HepG2 (cell line): Measurements from ENCODE around the gene SLC7A4. TPM values are rescaled to one million over a fixed set of nuclear protein-coding genes. Genes with fewer than 3 reads are reported as not detected.

Experiments
- ATAD3A ChIP-seq: sonication (generic); formaldehyde crosslinking; IDR thresholded peaks from 2 replicates; pipeline ENCODE4 v1.4.0; 2020; ENCODE audit warnings: missing genetic modification reagents
- BRCA1 ChIP-seq: sonication (generic); formaldehyde crosslinking; IDR thresholded peaks from 2 replicates; pipeline ENCODE4 v1.4.0; 2020; ENCODE audit warnings: missing genetic modification reagents
- ELF4 ChIP-seq: sonication (generic); formaldehyde crosslinking; IDR thresholded peaks from 2 replicates; pipeline ENCODE4 v1.5.0; 2020; ENCODE audit warnings: missing genetic modification reagents, mild to moderate bottlenecking, moderate library complexity, borderline replicate concordance
- ETV5 ChIP-seq: IDR thresholded peaks from 2 replicates; pipeline ENCODE4 v1.6.1; 2018; ENCODE audit warnings: missing biosample characterization, missing genetic modification reagents, inconsistent platforms, borderline replicate concordance
- HOXA7 ChIP-seq: sonication (generic); formaldehyde crosslinking; IDR thresholded peaks from 2 replicates; pipeline ENCODE4 v1.8.1; 2022; ENCODE audit warnings: mild to moderate bottlenecking, missing genetic modification reagents, moderate library complexity
- JDP2 ChIP-seq: sonication (generic); formaldehyde crosslinking; IDR thresholded peaks from 2 replicates; pipeline ENCODE4 v1.8.1; 2022; ENCODE audit warnings: missing genetic modification reagents, borderline replicate concordance
- KAT2B ChIP-seq: fragments of 150-350 bp; IDR thresholded peaks from 2 replicates; pipeline ENCODE4 v1.6.1; 2014; ENCODE audit warnings: low read depth, low read length, borderline replicate concordance
- KDM4B ChIP-seq: sonication (generic); formaldehyde crosslinking; IDR thresholded peaks from 2 replicates; pipeline ENCODE4 v1.4.0; 2020; ENCODE audit warnings: missing genetic modification reagents
- KLF9 ChIP-seq: IDR thresholded peaks from 2 replicates; pipeline ENCODE4 v1.6.1; 2016; ENCODE audit warnings: low read depth
- KMT2B ChIP-seq: IDR thresholded peaks from 2 replicates; pipeline ENCODE4 v1.6.1; 2016; ENCODE audit warnings: missing genetic modification reagents, missing compliant biosample characterization
- NFKBIZ ChIP-seq: IDR thresholded peaks from 2 replicates; pipeline ENCODE4 v1.6.1; 2018; ENCODE audit warnings: missing genetic modification reagents, missing compliant biosample characterization
- NPAS2 ChIP-seq: sonication (generic); formaldehyde crosslinking; IDR thresholded peaks from 2 replicates; pipeline ENCODE4 v1.8.0; 2022; ENCODE audit warnings: mild to moderate bottlenecking, missing genetic modification reagents, borderline replicate concordance
- SOX5 ChIP-seq: IDR thresholded peaks from 2 replicates; pipeline ENCODE4 v1.6.1; 2016; ENCODE audit warnings: borderline replicate concordance
- ZFY ChIP-seq: sonication (generic); formaldehyde crosslinking; IDR thresholded peaks from 2 replicates; pipeline ENCODE4 v1.4.0; 2020; ENCODE audit warnings: missing genetic modification reagents
- ZNF446 ChIP-seq: sonication (generic); formaldehyde crosslinking; IDR thresholded peaks from 2 replicates; pipeline ENCODE4 v1.5.0; 2020; ENCODE audit warnings: mild to moderate bottlenecking, missing genetic modification reagents
- ZNF484 ChIP-seq: sonication (generic); formaldehyde crosslinking; IDR thresholded peaks from 2 replicates; pipeline ENCODE4 v1.5.1; 2020; ENCODE audit warnings: mild to moderate bottlenecking, low read depth, missing genetic modification reagents, borderline replicate concordance
- ZNF558 ChIP-seq: sonication (generic); formaldehyde crosslinking; IDR thresholded peaks from 2 replicates; pipeline ENCODE4 v1.9.0; 2022; ENCODE audit warnings: mild to moderate bottlenecking, missing genetic modification reagents, borderline replicate concordance
- ZNF766 ChIP-seq: sonication (generic); formaldehyde crosslinking; IDR thresholded peaks from 2 replicates; pipeline ENCODE4 v1.5.0; 2020; ENCODE audit warnings: missing genetic modification reagents, borderline replicate concordance
- ZNF781 ChIP-seq: sonication (generic); formaldehyde crosslinking; IDR thresholded peaks from 2 replicates; pipeline ENCODE4 v1.5.1; 2020; ENCODE audit warnings: borderline replicate concordance, mild to moderate bottlenecking, missing genetic modification reagents; ENCODE audit errors: not compliant biosample characterization
- polyA plus RNA-seq, 8 experiments: library from polyadenylated mRNA; depleted of rRNA in 3 of 8; stranded (reverse) in 7 of 8; unstranded in 1 of 8; fragments of >200 nt; fragmentation: Illumina TruSeq in 4 of 8; extraction: Trizol in 4 of 8; gene quantifications; 2 replicates each; pipeline versions ENCODE4 v1.2.1 to v1.2.3, GENCODE V29; 2011 to 2016; ENCODE audit warnings: low read depth in 4 of 8, missing spikeins in 1 of 8, mixed read lengths in 1 of 8; ENCODE audit not compliant: insufficient read depth in 1 of 8
- total RNA-seq, 5 experiments: library from RNA; depleted of rRNA; stranded (reverse); fragments of >200 nt; fragmentation: Illumina TruSeq; extraction: Trizol; gene quantifications; 2 replicates each; pipeline ENCODE4 v1.2.3, GENCODE V29; 2016; ENCODE audit warnings: low read depth in 1 of 5
- TF ChIP-seq, protein P1 (sequence below): sonication (generic); formaldehyde crosslinking; IDR thresholded peaks from 2 replicates; pipeline ENCODE4 v1.4.0; 2020; ENCODE audit warnings: missing genetic modification reagents
- TF ChIP-seq, protein P2 (sequence below): sonication (generic); formaldehyde crosslinking; IDR thresholded peaks from 2 replicates; pipeline ENCODE4 v1.4.0; 2020; ENCODE audit warnings: missing genetic modification reagents
- TF ChIP-seq, protein P3 (sequence below): IDR thresholded peaks from 2 replicates; pipeline ENCODE4 v1.6.1; 2016; ENCODE audit warnings: low read depth, control low read depth

Gene SLC7A4
- total and polyA plus RNA-seq, 2 of the 13 experiments (the other 11 are each of a cell fraction or from before 2014, with no cell fraction given), result not detected

DNA sequence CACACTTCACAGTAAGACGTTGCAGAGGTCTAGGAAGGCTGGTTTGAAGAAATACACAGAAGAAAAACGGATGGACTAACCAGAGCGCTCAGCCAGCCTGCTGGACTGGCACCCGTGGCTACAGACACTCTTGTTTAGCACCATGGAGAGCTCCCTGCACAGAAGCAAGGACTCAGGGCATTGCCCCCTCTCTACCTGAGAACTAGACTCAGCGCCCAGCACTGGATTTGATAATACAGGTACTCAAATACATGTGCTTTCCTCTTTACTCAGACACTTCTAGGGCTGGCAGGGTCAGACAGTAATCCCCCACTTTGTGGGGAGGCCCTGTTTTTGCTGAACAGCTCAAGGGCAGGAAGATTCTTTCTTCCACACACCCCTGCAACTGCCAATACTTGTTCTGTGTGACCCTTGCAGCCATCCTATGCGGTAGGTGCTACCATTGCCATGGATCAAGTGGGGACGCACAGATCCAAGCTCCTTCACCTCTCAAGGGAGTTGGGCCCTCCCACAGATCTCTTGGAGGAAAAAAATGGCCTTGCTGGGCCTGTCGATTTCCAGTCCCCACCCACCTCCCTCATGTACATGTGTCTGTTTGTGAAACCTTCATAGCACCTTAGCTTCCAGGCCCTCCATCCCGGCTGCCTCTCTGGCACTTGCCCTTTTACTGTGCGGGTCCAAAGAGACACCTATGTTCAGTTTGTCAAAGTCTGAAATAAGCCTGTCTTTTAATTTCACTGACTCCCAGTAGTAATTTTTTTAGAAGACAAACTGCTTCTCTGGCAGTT is 22.5 kb downstream of the SLC7A4 start (continued):
- TF ChIP-seq NFKBIZ (CRISPR knock-in tag) (peak; percentile 76; the same call in 1 of the 2 replicates), ETV5 (peak; percentile 50; the same call in 1 of the 2 replicates), HOXA7 (CRISPR knock-in tag) (no peak), KLF9 (peak; percentile 82; the same call in 1 of the 2 replicates), ZFY (CRISPR knock-in tag) (peak; percentile 35; the same call in 1 of the 2 replicates), SOX5 (CRISPR knock-in tag) (peak; percentile 56), ZNF781 (CRISPR knock-in tag) (peak; percentile 53), ELF4 (CRISPR knock-in tag) (no peak), BRCA1 (CRISPR knock-in tag) (peak; percentile 91), ZNF766 (peak; percentile 74; the same call in 1 of the 2 replicates), NPAS2 (CRISPR knock-in tag) (0 out of 2 replicates have a peak, but pooled peaks have one; percentile 28), JDP2 (CRISPR knock-in tag) (no peak), ZNF484 (CRISPR knock-in tag) (no peak), KDM4B (CRISPR knock-in tag) (peak; percentile 90), ZNF446 (CRISPR knock-in tag) (0 out of 2 replicates have a peak, but pooled peaks have one; percentile 62), KMT2B (CRISPR knock-in tag) (peak; percentile 62), ATAD3A (CRISPR knock-in tag) (0 out of 2 replicates have a peak, but pooled peaks have one; percentile 71), ZNF558 (CRISPR knock-in tag) (peak; percentile 42; the same call in 1 of the 2 replicates), KAT2B (no peak)
- TF ChIP-seq, protein P1, sequence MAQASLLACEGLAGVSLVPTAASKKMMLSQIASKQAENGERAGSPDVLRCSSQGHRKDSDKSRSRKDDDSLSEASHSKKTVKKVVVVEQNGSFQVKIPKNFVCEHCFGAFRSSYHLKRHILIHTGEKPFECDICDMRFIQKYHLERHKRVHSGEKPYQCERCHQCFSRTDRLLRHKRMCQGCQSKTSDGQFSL (CRISPR knock-in tag), result no peak
- TF ChIP-seq, protein P2, sequence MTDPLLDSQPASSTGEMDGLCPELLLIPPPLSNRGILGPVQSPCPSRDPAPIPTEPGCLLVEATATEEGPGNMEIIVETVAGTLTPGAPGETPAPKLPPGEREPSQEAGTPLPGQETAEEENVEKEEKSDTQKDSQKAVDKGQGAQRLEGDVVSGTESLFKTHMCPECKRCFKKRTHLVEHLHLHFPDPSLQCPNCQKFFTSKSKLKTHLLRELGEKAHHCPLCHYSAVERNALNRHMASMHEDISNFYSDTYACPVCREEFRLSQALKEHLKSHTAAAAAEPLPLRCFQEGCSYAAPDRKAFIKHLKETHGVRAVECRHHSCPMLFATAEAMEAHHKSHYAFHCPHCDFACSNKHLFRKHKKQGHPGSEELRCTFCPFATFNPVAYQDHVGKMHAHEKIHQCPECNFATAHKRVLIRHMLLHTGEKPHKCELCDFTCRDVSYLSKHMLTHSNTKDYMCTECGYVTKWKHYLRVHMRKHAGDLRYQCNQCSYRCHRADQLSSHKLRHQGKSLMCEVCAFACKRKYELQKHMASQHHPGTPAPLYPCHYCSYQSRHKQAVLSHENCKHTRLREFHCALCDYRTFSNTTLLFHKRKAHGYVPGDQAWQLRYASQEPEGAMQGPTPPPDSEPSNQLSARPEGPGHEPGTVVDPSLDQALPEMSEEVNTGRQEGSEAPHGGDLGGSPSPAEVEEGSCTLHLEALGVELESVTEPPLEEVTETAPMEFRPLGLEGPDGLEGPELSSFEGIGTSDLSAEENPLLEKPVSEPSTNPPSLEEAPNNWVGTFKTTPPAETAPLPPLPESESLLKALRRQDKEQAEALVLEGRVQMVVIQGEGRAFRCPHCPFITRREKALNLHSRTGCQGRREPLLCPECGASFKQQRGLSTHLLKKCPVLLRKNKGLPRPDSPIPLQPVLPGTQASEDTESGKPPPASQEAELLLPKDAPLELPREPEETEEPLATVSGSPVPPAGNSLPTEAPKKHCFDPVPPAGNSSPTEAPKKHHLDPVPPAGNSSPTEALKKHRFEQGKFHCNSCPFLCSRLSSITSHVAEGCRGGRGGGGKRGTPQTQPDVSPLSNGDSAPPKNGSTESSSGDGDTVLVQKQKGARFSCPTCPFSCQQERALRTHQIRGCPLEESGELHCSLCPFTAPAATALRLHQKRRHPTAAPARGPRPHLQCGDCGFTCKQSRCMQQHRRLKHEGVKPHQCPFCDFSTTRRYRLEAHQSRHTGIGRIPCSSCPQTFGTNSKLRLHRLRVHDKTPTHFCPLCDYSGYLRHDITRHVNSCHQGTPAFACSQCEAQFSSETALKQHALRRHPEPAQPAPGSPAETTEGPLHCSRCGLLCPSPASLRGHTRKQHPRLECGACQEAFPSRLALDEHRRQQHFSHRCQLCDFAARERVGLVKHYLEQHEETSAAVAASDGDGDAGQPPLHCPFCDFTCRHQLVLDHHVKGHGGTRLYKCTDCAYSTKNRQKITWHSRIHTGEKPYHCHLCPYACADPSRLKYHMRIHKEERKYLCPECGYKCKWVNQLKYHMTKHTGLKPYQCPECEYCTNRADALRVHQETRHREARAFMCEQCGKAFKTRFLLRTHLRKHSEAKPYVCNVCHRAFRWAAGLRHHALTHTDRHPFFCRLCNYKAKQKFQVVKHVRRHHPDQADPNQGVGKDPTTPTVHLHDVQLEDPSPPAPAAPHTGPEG (CRISPR knock-in tag), result peak; percentile 54; the same call in 1 of the 2 replicates
- TF ChIP-seq, protein P3, sequence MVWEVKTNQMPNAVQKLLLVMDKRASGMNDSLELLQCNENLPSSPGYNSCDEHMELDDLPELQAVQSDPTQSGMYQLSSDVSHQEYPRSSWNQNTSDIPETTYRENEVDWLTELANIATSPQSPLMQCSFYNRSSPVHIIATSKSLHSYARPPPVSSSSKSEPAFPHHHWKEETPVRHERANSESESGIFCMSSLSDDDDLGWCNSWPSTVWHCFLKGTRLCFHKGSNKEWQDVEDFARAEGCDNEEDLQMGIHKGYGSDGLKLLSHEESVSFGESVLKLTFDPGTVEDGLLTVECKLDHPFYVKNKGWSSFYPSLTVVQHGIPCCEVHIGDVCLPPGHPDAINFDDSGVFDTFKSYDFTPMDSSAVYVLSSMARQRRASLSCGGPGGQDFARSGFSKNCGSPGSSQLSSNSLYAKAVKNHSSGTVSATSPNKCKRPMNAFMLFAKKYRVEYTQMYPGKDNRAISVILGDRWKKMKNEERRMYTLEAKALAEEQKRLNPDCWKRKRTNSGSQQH (CRISPR knock-in tag), result peak; percentile 93
